IPS DF 4.7 (cell line): Measurements from ENCODE around the gene PC.

Experiments
- DNase-seq: peaks from one replicate; pipeline ENCODE4 v3.0.0-alpha.2; 2013; ENCODE audit warnings: low spot score; ENCODE audit errors: extremely low read depth

Gene PC

DNA sequence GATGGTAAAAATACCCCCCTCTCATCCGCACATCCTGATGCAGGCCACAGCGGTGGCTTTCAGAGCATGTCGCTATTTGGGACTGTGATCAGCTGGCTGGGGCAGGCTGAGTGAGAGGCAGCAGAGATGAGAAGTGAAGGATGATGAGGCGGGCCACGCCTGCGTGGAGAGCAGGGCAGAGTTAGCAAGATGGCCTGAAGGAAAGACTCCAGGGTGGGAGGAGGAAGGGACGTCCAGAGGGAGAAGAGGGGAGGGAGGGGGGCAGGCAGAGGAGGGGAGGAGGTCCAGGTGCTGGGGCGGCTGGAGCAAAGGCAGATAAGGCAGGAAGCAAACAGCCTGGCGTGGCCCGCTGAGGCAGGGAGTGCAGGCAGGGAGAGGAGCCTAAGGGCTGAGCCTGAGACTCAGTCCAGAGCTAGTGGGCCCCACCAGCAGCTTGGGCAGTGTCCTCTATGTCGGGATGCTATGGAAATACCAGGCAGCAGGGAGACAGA, 72.2 kb downstream of the PC start:
- no peak for DNase-seq

DNA sequence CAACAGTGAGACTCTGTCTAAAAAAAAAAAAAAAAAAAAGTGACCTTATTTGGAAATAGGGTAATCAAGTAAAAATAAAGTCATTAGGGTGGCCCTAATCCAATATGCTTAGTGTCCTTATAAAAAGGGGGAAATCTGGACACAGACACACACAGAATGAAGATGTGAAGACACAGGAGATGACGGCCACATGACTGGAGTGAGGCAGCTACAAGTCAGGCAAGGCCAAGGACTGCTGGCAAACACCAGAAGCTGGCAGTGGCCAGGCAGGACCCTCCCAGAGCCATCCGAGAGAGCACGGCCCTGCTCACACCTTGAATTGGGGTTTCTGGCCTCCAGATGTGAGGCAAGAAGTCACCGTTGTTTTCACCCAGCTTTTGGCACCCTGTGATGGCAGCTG, 72.7 kb downstream of the PC start:
- no peak for DNase-seq

DNA sequence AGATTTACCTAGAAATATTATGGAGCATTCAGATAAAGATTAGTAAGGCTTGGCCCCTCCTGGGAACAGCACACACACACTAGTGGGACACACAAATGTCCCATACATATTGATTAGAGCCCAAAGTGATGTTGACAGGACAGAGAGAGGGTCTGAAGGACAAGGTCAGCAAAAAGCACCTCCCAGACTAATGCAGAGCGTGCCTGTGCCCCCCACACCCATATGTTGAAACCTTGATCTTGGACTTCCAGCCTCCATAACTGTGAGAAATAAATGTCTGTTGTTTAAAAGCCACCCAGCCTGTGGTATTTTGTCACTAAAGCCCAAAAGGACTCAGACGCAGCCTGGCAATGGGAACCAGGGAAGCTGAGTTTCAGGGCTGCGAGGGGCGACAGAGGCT, 73.7 kb downstream of the PC start:
- no peak for DNase-seq

DNA sequence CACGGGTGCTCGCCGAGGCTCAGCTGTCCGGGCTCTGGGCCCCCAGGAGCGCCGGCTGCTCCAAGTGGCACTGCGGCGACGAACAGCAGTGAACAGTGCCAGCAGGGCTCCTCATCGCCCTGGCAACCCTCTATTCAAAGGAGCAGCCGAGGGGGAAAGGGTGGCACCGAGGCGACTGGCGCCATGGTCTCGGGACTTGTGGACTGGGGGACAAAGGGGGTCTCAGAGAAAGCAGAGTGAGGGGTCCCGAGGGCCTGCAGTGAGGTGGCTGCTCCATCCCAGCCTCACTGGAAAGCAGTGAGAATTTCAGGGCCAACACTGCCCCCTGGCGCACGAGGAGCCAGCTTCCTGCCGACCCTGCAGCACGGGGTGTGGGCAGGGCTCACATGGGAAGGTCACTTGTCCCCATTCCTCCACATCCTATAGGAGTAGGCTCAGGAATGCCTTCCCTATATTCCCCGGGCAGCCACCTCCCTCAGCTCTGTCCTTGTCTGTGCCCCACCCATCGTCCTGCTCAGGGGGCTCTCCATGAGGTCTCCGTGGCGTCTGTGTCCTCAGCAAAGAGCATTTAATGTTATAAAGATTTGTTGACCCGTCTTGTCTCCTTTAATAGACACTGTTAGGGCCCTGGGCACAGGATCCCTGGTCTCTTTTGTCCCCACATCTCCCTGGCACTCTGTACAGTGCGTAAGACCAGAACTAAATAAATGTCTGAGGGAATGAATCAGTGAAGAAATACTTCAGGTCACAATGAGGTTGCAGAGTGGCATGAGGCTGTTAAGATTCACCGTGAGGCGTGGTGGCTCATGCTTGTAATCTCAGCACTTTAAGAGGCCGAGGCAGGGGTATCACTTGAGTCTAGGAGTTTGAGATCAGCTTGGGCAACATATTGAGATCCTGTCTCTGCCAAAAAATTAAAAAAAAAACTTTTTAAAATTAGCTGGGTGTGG, 74.9 kb downstream of the PC start:
- peak; percentile 51 for DNase-seq

DNA sequence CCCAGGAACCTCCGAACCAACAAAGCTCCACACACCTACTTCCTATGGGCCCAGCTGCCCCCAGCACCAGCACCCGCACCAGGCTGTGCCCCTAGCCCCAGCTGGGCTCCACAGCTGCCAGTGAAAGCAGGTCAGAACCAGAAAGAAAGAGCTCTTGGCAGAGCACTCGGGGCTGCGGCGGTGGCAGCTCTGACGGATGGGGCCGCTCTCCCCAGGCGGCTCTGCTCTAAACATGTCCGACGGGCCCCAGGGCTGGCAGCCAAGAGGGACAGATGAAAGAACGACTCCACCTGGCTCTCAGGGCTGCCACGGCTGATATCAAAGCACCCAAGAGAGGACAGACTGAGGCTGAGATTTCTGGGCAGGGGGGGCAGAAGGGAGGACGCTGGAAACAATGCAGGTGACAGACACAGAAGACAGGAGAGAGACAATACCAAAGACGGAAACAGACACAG, 75.6 kb downstream of the PC start:
- DNase-seq: no peak

DNA sequence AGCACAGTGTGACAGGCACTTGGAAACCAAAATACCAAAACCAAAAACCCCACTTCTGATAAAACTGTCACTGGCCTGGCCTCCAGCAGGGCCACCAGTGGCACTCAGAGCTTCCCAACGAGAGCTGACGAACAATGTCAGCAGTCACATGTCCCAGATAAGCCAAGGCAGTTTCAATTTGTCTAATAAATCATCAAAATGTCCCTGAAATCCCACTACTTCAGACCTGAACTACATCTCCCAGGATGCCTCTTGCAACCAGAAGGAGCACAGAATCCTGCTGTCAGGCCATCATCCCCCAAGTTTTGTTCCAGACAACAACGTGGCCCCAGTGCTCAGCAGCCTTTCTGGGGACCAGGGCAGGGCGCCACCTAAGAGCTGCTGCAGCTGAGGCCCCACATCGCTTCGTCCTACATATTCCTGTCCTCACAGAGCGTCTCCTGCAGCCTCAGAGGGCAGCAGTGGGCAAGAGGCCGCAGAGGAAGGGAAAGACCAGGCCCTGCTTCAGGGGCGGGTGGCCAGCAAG, 76.2 kb downstream of the PC start:
- DNase-seq: no peak

DNA sequence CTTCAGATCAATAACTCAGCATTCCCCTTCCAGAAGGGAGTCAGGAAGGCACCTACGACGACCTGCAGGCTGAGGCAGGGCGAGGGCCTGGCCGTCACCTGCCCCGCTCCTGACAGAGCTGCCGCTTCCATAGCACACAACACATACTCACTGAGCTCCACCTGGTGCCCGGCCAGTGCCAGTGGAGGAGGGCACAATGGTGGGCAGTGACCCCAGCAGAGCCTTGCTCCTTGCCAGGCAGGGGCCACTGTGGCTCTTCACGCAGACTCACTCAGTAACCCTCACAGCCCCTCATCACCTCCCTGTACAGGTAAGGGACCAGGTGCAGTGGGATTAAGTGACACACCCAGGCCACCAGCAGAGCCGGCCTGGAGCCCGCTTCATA, 76.7 kb downstream of the PC start:
- no peak for DNase-seq

DNA sequence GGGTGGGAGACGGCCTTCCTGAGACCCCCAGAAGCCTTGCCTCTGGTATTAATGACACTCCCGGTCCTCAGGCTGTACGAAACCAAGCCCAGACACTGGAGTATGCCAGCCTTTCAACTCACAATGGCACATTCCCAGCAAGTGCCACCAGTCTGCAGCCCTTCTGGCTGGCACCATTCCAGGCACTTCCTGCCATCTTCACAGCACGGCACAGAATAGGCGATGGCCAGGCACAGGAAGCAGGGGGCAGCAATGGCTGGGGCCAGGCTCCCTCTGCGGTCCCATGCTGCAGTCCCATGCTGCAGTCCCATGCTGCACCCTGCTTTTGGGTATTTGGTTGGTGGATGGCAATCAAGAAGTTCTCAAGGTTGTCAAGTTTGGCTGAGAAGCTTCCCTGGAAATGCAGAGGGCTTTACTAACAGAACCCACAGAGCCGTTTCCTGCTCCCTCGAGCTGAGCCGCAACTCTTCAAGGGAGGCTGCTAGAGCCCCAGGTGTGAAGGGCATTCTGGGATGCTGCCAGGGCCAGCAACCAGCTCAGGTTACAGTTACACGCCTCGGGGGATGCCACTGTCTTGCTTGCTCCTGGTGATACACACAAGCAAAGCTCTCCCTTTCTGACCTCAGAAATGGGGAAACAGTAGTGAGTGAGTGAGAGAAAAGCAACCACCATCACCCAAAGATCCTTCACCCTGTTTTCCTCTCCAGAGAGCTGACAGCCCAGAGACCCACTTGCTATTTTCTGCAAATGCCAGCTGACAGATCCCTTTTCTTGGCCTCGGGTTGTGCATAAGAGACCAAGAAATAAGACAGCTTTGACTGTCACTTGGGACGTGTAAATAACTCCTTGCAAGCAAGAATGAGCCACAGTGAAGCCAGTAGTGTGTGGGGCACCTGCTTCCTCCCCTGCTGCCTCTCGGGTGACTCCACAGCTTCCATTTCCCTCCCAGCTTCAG, 77.4 kb downstream of the PC start:
- no peak for DNase-seq

DNA sequence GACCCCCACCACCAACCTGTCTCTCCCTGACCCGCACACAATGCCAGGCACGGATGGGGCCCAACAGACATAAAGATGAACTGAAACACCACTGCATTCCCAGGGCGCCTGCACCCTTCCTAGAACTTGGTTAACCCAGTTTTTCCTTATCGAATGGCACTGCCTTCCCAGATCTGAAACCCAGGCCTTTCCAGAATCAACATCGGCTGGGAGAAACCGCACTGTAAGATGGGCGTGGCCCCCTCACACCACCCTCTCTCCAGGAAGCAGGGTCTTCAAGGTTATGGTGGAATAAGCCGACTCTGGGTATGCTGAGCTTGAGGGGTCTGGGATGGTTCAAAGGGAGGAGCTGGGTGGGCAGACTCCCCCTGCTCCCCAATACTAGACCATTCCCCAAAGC, 78.2 kb downstream of the PC start:
- no peak for DNase-seq

DNA sequence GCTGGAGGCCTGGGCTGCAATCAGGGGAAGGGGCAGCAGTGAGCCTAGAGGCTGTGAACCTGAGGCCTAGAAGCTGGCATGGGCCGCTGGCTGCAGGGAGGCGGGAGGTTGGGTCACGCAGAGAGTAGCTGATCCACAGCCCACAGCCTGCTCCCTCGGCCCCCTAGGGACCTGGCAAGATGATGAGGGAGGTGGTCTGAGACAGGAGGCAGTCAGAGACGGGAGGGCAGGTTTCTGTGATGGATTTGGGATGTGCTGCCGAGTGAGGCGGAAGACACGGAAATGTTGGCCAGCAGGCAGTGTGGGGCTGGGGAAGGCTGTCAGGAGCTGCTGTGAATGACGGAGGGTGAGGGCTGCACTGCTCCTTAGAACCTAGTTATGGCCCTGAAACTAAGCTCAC, 78.6 kb downstream of the PC start:
- DNase-seq: no peak

DNA sequence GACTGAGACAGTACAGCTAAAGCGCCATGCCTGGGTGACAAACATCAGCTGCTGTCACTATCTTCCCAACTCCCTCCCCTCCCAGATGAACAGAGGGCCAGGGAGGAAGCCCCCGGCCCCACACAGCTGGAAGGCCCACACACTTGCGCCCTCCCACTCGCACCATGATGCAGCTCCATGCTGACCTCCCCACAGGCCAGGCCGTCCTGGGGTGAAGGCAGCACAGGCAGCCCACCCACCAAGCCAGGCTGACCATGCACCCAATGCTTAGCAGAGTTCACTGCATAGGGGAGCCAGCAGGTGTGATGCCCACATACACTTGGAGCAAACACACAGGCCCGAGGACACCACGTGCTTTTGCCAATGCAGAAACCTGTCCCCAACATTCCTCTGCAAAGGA, 79.2 kb downstream of the PC start:
- DNase-seq: no peak

DNA sequence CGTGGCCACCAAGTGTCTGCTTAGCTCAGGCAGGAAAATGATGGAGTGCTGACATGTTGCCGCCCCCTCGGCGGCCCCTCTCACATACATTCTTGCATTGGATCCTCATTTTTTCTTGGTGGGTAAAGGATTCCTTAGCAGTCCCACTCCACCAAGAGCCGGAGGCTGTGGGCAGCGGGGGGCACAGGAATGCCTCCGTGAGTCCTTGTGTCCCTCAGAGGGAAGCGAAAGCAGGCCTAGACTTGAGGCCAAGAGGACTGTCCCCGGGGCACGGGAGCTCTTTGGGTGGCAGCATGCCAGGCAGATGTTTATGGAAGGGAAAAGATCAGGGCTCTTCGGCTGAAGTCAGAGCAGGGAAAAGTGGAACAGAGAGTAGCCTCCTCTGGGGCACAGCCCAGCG, 79.7 kb downstream of the PC start:
- no peak for DNase-seq

DNA sequence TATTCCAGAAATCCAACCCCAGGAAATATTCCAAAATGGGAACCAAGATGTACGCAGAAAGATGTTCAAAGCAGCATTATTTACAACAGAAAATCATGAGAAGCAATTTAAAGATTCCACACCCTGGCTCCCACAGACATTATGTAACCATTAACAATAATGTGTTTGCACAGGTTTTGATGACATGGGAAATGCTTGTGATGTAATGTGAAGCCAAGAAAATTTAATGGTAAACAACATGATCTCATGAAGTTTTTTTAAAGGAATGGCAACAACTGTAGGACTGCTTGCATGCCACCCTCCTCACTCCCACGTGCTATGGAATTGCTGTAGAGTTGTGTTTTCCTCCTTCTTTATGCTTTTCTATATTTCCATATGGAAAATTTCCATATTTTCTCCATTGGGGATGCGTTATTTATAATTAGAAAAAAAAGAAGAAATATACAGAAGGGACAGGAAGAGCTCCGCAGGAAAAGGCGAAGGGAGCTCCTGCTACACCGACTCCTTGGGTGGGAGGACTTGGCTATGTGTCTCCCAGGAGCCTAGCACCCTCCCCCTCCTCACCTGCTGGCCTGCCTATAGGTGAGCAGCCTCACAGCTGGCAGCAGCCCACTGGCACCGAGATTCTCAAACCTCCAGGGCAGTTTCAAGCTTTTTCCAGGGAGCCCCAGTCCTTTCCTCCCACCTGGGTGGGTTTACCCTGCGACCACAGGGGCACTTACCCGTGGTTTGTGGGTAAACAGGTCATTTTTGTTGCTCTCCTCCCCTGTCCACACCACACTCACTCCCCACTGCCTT, 80.4 kb downstream of the PC start:
- no peak for DNase-seq

DNA sequence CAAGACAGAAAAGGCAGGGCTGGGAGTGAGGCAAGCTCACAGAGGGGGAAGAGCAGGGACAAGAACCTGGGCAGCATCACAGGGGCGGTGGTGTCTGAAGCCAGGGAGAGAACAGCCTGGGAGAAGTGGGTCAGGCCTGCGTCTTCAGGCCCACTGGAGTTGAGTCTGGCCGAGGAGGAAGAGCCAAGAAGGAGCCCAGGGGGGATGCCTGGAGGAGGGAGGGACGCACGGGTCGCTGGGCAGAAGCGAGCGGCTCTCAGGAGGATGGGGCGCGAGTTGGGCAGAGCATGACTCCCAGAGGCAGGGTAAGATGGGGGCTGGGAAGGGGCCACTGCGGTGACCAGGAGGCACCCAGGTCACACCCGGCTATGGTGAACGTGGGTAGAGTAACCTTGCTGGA, 82.8 kb downstream of the PC start:
- no peak for DNase-seq

DNA sequence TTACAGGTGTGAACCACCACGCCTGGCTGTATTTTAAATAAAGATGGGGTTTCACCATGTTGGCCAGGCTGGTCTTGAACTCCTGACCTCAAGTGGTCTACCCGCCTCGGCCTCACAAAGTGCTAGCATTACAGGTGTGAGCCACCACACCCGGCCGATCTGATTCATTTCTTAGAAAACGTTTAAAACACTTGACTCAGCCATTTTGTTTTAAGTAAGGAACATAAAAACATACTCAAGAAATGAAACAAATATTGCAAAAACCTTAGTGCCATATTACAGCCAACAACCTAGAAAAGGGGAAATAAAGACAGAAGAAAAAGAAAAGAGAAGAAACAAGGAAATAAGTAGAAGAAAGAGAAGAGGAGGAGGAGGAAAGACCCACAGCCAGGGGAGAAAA, 84.0 kb downstream of the PC start:
- DNase-seq: no peak

DNA sequence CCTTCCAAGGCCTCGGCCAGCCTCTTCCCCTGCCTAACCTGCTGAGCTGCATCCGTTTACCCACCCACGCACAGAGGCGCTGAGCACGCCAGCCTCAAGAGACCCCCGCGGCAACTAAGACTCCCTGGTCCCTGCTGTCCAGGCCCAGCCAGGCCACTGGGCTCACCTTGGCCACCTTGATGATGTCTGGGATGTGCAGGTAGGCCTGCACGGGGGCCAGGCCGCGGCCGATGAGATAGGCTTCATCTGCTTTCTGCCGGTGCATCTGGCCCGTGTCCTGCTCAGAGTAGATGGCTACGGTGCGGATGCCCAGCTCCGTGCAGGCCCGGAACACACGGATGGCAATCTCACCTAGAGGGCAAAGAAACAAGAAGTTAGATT, 86.7 kb downstream of the PC start:
- DNase-seq: no peak

DNA sequence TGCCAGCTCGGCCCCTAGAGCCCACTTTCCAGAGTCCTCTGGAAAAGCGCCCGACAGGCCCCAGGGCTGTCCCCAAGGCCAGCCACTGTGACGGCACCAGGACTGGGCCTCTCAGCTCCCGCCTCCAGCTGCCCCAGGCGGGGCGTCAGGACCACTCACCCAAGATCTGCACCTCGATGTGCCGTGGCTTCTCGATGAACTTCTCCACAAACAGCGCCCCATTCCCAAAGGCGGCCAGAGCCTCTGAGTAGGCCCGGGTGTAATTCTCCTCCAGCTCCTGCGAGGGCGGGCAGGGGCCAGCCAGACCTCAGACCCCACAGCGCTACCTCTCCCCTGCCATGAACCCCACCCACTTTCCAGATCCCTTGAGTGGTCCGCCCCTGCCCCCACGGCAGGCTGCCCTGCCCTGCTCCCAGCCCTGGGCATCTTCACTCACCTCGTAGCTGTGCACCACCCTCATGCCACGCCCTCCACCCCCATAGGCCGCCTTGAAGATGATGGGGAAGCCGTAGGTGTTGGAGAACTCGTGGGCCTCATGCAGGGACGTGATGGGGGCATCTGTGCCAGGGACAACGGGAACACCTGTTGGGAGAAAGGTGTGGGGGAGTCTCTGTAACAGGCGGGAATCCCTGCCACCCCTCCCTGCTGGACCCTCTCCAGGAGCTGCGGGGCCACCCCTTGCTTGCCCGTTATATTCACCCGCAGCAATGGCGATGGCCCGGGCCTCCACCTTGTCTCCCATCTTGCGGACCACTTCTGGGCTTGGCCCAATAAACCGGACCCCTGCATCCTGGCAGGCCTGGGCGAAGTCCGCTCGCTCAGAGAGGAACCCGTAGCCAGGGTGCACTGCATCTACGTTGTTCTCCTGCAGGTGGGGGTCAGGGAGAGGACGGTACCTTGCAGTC, 87.3 kb downstream of the PC start:
- DNase-seq: no peak

DNA sequence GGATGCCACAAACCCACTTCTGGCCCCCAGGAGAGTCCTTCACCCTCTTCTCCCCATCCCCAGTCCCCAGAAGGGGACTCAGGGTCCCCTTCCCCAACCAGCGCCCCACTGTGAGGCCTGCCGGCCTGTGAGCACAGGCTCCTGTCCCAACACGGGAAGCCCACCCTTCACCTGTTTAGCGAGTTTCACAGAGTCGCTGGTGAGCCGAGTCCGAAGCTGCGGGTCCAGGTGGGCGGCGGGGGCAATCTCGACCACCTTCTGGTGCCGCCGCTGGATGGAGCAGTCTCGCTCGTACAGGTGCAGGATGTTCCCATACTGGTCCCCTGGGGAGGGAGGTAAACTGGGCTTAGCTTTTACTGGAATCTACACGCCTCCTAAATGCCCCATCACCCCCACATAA, 88.1 kb downstream of the PC start:
- no peak for DNase-seq

DNA sequence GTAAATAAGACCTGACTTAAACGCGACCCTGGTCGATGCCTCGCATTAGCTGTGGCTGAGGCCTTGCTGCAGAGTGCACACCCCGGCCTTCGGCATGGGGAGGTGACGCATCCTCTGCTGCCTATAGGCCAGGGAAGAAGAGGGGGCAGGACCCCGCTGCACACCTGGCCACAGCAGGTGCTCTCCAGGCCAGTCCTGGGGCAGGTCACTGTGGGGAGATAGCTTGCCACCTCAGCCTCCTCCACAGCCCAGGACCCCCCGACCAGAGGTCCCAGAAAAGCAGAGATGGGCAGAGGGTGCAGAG, 88.7 kb downstream of the PC start:
- no peak for DNase-seq
